ENCODE data around the gene OTOP2. TPM values are rescaled to one million over a fixed set of nuclear protein-coding genes. Genes with fewer than 3 reads are reported as not detected.

OTOP2 gene
- total and polyA plus RNA-seq, 9 of the 15 experiments (the other 6 are each of a cell fraction or from before 2014, with no cell fraction given), result 0.04 to 0.36 (median 0.14) TPM; not detected in 1

DNA sequence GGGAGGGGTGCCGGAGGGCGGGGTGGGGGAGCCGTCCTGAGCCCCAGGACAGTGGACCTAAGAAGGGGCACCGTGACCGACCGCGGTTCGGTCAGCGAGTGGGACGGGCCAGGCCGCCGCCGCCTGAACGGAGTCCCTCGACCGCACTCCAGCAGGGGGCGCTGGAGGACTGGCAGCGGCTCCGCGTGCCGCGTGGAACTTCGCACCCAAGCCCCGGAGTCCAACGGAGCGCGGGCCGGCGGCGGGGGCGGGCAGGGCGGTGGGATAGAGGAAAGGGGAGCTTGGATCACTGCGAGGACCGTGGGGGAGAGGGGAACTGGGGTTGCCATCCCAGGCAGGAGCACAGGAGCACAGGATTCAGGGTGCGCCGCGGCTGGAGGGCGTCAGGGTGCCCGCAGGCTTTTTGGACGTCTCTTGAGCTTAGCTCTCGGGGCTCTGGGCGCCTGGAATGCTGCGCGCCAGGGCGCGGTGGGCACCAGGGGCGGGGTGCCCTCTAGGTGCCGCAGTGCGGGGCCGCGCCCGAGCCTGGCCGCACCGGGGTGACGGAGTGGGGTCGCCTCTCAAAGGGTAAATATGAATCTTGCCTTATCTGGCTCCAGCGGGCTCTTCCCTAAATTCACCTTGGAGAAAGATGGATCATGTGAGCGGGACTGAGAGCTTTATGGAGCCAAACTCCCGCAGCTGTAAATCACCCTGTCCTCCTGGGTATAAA, 379 bp upstream of the OTOP2 start (continued):
- TF ChIP-seq RCOR1 (IDR thresholded peaks at IDR 0.05; ENCODE audit: borderline replicate concordance in 1 of 2, low read depth in 2 of 2, low read length in 2 of 2) (no peak), NR2C2 (CRISPR knock-in tag; IDR thresholded peaks at IDR 0.05) (peak; percentile 26; the same call in 1 of the 2 replicates), NR2C2 (tag; IDR thresholded peaks at IDR 0.05) (no peak), IFI16 (CRISPR knock-in tag; IDR thresholded peaks at IDR 0.05) (no peak), DIDO1 (tag; IDR thresholded peaks at IDR 0.05; ENCODE audit: low read depth) (no peak), HDAC6 (IDR thresholded peaks at IDR 0.05; ENCODE audit: low read depth, low read length) (no peak), ATF7 (IDR thresholded peaks at IDR 0.05) (no peak), ZNF436 (CRISPR knock-in tag; IDR thresholded peaks at IDR 0.05) (no peak), DPF2 (IDR thresholded peaks at IDR 0.05) (no peak), RBM14 (IDR thresholded peaks at IDR 0.05; ENCODE audit: borderline replicate concordance, insufficient read depth, low read depth, low read length) (no peak), SREBF1 (IDR thresholded peaks at IDR 0.05; ENCODE audit: borderline replicate concordance, low read depth, low read length) (no peak), PHF20 (IDR thresholded peaks at IDR 0.05; ENCODE audit: partially characterized antibody) (no peak), PCBP2 (IDR thresholded peaks at IDR 0.05; ENCODE audit: low read depth, low read length, poor library complexity, severe bottlenecking) (no peak), ZNF212 (CRISPR knock-in tag; IDR thresholded peaks at IDR 0.05) (no peak)
- TF ChIP-seq, protein P1, sequence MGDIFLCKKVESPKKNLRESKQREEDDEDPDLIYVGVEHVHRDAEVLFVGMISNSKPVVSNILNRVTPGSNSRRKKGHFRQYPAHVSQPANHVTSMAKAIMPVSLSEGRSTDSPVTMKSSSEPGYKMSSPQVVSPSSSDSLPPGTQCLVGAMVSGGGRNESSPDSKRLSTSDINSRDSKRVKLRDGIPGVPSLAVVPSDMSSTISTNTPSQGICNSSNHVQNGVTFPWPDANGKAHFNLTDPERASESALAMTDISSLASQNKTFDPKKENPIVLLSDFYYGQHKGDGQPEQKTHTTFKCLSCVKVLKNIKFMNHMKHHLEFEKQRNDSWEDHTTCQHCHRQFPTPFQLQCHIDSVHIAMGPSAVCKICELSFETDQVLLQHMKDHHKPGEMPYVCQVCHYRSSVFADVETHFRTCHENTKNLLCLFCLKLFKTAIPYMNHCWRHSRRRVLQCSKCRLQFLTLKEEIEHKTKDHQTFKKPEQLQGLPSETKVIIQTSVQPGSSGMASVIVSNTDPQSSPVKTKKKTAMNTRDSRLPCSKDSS (IDR thresholded peaks at IDR 0.05; ENCODE audit: low read depth, partially characterized antibody), result no peak
- TF ChIP-seq, protein P2, sequence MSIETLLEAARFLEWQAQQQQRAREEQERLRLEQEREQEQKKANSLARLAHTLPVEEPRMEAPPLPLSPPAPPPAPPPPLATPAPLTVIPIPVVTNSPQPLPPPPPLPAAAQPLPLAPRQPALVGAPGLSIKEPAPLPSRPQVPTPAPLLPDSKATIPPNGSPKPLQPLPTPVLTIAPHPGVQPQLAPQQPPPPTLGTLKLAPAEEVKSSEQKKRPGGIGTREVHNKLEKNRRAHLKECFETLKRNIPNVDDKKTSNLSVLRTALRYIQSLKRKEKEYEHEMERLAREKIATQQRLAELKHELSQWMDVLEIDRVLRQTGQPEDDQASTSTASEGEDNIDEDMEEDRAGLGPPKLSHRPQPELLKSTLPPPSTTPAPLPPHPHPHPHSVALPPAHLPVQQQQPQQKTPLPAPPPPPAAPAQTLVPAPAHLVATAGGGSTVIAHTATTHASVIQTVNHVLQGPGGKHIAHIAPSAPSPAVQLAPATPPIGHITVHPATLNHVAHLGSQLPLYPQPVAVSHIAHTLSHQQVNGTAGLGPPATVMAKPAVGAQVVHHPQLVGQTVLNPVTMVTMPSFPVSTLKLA (conservative IDR thresholded peaks at IDR 0.05), result peak in 1 of 2 experiments; percentile 60; a peak in 1 of 4 replicates
- TF ChIP-seq, protein P3, sequence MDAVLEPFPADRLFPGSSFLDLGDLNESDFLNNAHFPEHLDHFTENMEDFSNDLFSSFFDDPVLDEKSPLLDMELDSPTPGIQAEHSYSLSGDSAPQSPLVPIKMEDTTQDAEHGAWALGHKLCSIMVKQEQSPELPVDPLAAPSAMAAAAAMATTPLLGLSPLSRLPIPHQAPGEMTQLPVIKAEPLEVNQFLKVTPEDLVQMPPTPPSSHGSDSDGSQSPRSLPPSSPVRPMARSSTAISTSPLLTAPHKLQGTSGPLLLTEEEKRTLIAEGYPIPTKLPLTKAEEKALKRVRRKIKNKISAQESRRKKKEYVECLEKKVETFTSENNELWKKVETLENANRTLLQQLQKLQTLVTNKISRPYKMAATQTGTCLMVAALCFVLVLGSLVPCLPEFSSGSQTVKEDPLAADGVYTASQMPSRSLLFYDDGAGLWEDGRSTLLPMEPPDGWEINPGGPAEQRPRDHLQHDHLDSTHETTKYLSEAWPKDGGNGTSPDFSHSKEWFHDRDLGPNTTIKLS (IDR thresholded peaks at IDR 0.05; ENCODE audit: borderline replicate concordance, low read depth), result no peak
- TF ChIP-seq, protein P4, sequence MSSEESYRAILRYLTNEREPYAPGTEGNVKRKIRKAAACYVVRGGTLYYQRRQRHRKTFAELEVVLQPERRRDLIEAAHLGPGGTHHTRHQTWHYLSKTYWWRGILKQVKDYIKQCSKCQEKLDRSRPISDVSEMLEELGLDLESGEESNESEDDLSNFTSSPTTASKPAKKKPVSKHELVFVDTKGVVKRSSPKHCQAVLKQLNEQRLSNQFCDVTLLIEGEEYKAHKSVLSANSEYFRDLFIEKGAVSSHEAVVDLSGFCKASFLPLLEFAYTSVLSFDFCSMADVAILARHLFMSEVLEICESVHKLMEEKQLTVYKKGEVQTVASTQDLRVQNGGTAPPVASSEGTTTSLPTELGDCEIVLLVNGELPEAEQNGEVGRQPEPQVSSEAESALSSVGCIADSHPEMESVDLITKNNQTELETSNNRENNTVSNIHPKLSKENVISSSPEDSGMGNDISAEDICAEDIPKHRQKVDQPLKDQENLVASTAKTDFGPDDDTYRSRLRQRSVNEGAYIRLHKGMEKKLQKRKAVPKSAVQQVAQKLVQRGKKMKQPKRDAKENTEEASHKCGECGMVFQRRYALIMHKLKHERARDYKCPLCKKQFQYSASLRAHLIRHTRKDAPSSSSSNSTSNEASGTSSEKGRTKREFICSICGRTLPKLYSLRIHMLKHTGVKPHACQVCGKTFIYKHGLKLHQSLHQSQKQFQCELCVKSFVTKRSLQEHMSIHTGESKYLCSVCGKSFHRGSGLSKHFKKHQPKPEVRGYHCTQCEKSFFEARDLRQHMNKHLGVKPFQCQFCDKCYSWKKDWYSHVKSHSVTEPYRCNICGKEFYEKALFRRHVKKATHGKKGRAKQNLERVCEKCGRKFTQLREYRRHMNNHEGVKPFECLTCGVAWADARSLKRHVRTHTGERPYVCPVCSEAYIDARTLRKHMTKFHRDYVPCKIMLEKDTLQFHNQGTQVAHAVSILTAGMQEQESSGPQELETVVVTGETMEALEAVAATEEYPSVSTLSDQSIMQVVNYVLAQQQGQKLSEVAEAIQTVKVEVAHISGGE (CRISPR knock-in tag; IDR thresholded peaks at IDR 0.05), result no peak
